T-helper 17 cell (primary cell): ENCODE measurements around the gene CCBE1. TPM values are rescaled to one million over a fixed set of nuclear protein-coding genes. Genes with fewer than 3 reads are reported as not detected.
"Not testable (repeated sequence)": the region's sequence is repeated elsewhere in the genome, so short reads cannot be mapped to it uniquely, and the experiment has no call there.

Experiments used
- ATAC-seq: fragments of 150-1000 bp; cut with Tn5 transposase; 2 replicates; pipeline ENCODE4 v1.10.0; 2021; ENCODE audit warnings: mild to moderate bottlenecking, moderate library complexity
- DNase-seq, 3 donors: peaks; one replicate each; pipeline versions ENCODE4 v3.0.0 to v3.0.0-alpha.2; 2020 to 2021
- H3K9me3 ChIP-seq: one replicate; pipeline ENCODE4 v1.7.0; 2013; ENCODE audit warnings: low read length, mild to moderate bottlenecking; ENCODE audit not compliant: control insufficient read depth, poor library complexity, severe bottlenecking
- H3K27ac Mint-ChIP-seq: one replicate; pipeline ENCODE4 v1.8.0; 2022; ENCODE audit warnings: mild to moderate bottlenecking, moderate library complexity, mixed read lengths
- H3K27me3 Mint-ChIP-seq: one replicate; pipeline ENCODE4 v1.8.0; 2022; ENCODE audit warnings: mixed read lengths
- H3K36me3 Mint-ChIP-seq: one replicate; pipeline ENCODE4 v1.8.0; 2022; ENCODE audit warnings: low read depth, mixed read lengths
- H3K4me1 Mint-ChIP-seq: one replicate; pipeline ENCODE4 v1.8.0; 2022; ENCODE audit warnings: mild to moderate bottlenecking, mixed read lengths
- H3K4me3 Mint-ChIP-seq: one replicate; pipeline ENCODE4 v1.8.0; 2022; ENCODE audit warnings: mild to moderate bottlenecking, moderate library complexity, mixed read lengths
- total RNA-seq, 4 donors: library from RNA in 2 of 4; stranded (reverse) in 2 of 4; gene quantifications; one replicate each; pipeline ENCODE4 v1.2.3 and lab custom pipeline; 2022 to 2026

The CCBE1 gene
- total RNA-seq, 2 donors from 2014 or later: not detected

DNA sequence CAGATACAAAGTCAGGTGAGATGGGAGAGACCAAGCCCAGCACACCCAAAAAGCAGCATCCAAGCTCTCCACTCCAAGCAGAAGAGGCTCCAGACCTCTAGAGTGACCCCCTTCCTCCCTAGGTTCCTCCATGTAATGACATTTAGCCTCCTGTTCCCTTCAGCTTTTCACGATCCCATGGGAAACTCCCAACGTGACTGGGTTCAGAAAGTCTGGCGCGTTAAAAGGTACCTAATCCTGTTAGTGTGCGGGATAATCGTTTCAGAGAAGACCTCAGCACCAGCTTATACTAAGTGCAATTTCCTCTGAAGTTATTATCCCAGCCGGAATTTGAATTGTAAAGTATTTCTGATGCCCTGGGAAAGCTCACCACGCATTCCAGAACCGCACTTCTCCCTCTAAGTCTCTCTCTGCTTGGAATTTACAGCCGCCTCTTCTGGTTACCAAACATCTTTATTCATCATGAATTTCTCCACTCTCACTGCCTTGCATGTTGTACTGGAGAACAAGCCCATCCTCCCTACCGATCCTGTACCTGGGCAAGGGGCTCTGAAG is 46.9 kb downstream of the CCBE1 start:
- ATAC-seq: no peak
- Mint-ChIP-seq H3K4me1 (no peaks in the 10 kb centered on the region), H3K27ac (no peak overlapping the region), H3K4me3 (no peak overlapping the region), H3K36me3 (no peaks in the 10 kb centered on the region), H3K27me3 (peaks cover 10% of the 10 kb centered on the region)
- no peak for DNase-seq
- no peaks in the 10 kb centered on the region for H3K9me3 ChIP-seq

DNA sequence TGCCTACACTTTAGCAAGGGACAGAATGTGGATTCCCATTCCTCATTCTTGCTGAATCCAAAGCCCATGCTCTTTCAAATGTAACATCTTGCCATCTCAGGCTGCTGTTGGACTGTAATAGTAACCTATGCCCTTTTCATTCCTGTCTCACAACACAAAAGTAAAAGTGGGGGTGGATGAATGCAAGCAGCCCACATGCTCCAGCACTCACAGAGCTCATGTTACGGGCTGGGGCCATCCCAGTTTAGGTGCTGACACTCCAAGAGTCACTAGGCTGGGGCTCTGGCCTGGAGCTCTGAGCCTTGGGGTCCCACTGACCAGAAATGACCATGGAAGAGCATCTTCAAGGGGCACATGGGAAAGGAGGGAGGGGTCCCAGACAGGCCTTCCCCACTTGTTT is 47.6 kb downstream of the CCBE1 start:
- H3K4me1 Mint-ChIP-seq: no peaks in the 10 kb centered on the region
- no peak overlapping the region for H3K27ac Mint-ChIP-seq
- H3K36me3 Mint-ChIP-seq: no peaks in the 10 kb centered on the region
- no peak for ATAC-seq
- H3K9me3 ChIP-seq: no peaks in the 10 kb centered on the region
- peaks cover 10% of the 10 kb centered on the region for H3K27me3 Mint-ChIP-seq
- DNase-seq: no peak
- no peak overlapping the region for H3K4me3 Mint-ChIP-seq

DNA sequence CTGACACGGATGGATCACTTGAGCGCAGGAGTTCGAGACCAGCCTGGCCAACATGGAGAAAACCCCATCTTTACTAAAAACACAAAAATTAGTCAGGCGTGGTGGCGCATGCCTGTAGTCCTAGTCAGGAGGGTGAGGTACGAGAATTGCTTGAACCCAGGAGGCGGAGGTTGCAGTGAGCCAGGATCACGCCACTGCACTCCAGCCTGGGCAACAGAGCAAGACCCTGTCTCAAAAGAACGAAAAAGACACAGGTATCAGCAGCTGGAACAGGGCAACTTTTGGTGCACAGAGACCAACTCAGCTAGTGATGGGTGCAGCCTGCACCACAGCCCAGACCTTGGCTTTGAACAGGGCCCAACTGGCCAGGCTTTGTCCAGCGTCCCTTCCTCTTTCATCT is 48.8 kb downstream of the CCBE1 start:
- not testable (repeated sequence) for DNase-seq, H3K36me3 Mint-ChIP-seq, ATAC-seq, H3K4me1 Mint-ChIP-seq, H3K9me3 ChIP-seq, H3K27ac Mint-ChIP-seq, H3K4me3 Mint-ChIP-seq
- H3K27me3 Mint-ChIP-seq: peaks cover 10% of the 10 kb centered on the region

DNA sequence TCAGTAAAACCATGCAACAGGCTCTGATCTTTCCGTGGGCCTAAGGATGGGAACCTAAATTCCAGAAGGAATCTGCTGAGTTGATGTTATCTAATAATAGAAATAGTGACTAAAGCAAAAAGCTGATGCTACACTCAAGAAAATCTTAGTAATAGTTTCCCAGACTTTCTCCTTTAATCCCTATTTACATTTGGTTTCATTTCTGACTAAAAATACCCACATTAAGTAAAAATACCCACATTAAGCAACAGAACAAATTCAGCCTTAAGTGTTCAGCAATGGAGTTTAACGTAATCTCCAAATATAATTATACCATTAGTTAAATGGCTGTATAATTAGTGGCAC is 50.3 kb downstream of the CCBE1 start:
- no peak overlapping the region for H3K27ac Mint-ChIP-seq
- no peak for DNase-seq
- H3K36me3 Mint-ChIP-seq: no peaks in the 10 kb centered on the region
- peaks cover 10% of the 10 kb centered on the region for H3K27me3 Mint-ChIP-seq
- no peaks in the 10 kb centered on the region for H3K9me3 ChIP-seq
- no peaks in the 10 kb centered on the region for H3K4me1 Mint-ChIP-seq
- H3K4me3 Mint-ChIP-seq: no peak overlapping the region
- ATAC-seq: no peak

DNA sequence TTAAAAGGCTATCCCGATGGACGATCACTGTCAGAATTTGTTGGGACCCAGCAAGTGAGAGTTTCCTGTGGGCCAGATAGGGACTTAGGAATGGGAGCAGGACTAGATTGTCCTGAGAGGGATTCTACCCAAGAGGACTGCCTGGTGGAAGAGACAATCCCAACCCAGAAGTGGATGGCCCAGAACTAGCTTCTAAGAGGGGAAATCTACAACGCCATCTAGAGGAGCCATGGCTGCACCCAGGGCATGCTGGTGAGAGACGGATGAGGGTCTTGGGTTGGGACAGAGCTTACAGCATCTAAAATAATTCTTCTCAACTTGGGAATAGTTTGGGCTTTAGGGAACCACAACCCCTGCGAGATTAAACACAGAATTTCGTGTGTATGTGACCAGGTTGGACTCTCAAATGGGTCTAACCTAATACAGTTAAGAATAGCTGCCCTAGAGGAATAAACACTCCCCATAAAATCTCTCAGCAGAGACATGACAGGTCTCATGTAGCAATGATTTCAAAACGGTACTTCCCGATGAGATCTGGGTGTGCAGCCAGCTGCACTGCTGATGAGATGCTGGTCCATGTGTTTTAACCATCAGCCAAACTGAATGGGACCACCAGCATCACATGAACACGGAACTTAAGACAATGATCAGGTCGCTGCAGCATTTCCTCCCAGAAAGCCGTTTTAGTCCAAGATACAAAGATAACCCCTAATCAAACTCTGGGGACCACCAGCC is 50.8 kb downstream of the CCBE1 start:
- no peak for ATAC-seq
- Mint-ChIP-seq H3K4me3 (no peak overlapping the region), H3K27ac (no peak overlapping the region), H3K36me3 (no peaks in the 10 kb centered on the region), H3K4me1 (no peaks in the 10 kb centered on the region), H3K27me3 (peaks cover 10% of the 10 kb centered on the region)
- H3K9me3 ChIP-seq: no peaks in the 10 kb centered on the region
- no peak for DNase-seq

DNA sequence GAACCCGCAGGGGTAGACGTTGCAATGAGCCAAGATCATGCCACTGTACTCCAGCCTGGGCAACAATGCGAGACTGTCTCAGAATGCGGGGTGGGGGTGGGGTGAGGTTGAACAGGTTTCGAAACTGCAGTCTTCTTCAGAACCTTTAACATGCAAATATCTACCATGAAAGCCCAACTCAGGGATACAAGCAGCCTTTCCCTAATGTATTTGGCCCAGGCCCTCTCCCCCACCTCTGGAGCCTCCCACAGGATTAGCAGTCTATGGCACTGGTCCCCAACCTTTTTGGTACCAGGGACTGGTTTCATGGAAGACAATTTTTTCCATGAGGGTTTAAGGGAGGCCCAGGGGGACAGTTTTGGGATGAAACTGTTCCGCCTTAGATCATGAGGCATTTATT is 53.5 kb downstream of the CCBE1 start:
- no peaks in the 10 kb centered on the region for H3K4me1 Mint-ChIP-seq
- no peak overlapping the region for H3K4me3 Mint-ChIP-seq
- ATAC-seq (no peak), DNase-seq (no peak)
- H3K36me3 Mint-ChIP-seq: no peaks in the 10 kb centered on the region
- H3K9me3 ChIP-seq: no peaks in the 10 kb centered on the region
- H3K27me3 Mint-ChIP-seq: no peaks in the 10 kb centered on the region
- H3K27ac Mint-ChIP-seq: no peak overlapping the region

DNA sequence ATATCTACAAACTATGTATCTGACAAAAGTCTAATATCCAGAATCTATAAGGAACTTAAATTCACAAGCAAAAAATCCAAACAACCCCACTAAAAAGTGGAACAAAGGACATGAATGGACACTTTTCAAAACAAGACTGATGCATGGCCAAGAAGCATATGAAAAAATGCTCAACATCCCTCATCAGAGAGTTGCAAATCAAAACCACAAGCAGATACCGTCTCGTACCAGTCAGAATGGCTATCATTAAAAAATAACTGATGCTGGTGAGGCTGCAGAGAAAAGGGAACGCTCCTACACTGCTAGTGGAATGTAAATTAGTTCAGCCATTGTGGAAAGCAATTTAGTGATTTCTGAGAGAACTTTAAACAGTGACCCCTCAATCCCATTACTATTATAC is 56.5 kb downstream of the CCBE1 start:
- no peak overlapping the region for H3K4me3 Mint-ChIP-seq
- ATAC-seq: no peak

GRCh38 chr18:59639821-59640220 is 57.4 kb downstream of the CCBE1 start:
- ATAC-seq (no peak), DNase-seq (no peak)
- Mint-ChIP-seq H3K27me3 (peaks cover 11% of the 10 kb centered on the region), H3K4me1 (no peaks in the 10 kb centered on the region), H3K4me3 (no peak overlapping the region), H3K36me3 (no peaks in the 10 kb centered on the region), H3K27ac (no peak overlapping the region)
- H3K9me3 ChIP-seq: no peaks in the 10 kb centered on the region

More for the DNA sequence above, 56.5 kb downstream of the CCBE1 start:
- Mint-ChIP-seq H3K4me1 (no peaks in the 10 kb centered on the region), H3K36me3 (no peaks in the 10 kb centered on the region), H3K27me3 (peaks cover 11% of the 10 kb centered on the region), H3K27ac (no peak overlapping the region)
- DNase-seq: no peak
- no peaks in the 10 kb centered on the region for H3K9me3 ChIP-seq

- Mint-ChIP-seq H3K27me3 (peaks cover 12% of the 10 kb centered on the region), H3K36me3 (no peaks in the 10 kb centered on the region), H3K27ac (no peak overlapping the region), H3K4me1 (no peaks in the 10 kb centered on the region), H3K4me3 (no peak overlapping the region)
- no peaks in the 10 kb centered on the region for H3K9me3 ChIP-seq
- ATAC-seq: no peak
- no peak for DNase-seq
These were observed 58.1 kb downstream of the CCBE1 start for GRCh38 chr18:59639136-59639535.

GRCh38 chr18:59633961-59634485 is 63.2 kb downstream of the CCBE1 start:
- peaks cover 2% of the 10 kb centered on the region for H3K36me3 Mint-ChIP-seq
- no peak for DNase-seq
- H3K27ac Mint-ChIP-seq: no peak overlapping the region
- no peaks in the 10 kb centered on the region for H3K4me1 Mint-ChIP-seq
- H3K4me3 Mint-ChIP-seq: no peak overlapping the region
- H3K27me3 Mint-ChIP-seq: peaks cover 16% of the 10 kb centered on the region
- H3K9me3 ChIP-seq: no peaks in the 10 kb centered on the region
- no peak for ATAC-seq

GRCh38 chr18:59633317-59633716 is 63.9 kb downstream of the CCBE1 start:
- H3K27me3 Mint-ChIP-seq: peaks cover 16% of the 10 kb centered on the region
- ATAC-seq (no peak), DNase-seq (no peak)
- no peaks in the 10 kb centered on the region for H3K4me1 Mint-ChIP-seq
- H3K36me3 Mint-ChIP-seq: peaks cover 2% of the 10 kb centered on the region
- H3K27ac Mint-ChIP-seq: no peak overlapping the region
- no peak overlapping the region for H3K4me3 Mint-ChIP-seq
- H3K9me3 ChIP-seq: no peaks in the 10 kb centered on the region

GRCh38 chr18:59631583-59632181 is 65.5 kb downstream of the CCBE1 start:
- no peak overlapping the region for H3K4me3 Mint-ChIP-seq
- DNase-seq: no peak
- H3K27ac Mint-ChIP-seq: no peak overlapping the region
- no peaks in the 10 kb centered on the region for H3K4me1 Mint-ChIP-seq
- peaks cover 12% of the 10 kb centered on the region for H3K27me3 Mint-ChIP-seq
- peaks cover 2% of the 10 kb centered on the region for H3K36me3 Mint-ChIP-seq
- ATAC-seq: no peak
- H3K9me3 ChIP-seq: no peaks in the 10 kb centered on the region

- Mint-ChIP-seq H3K27ac (no peak overlapping the region), H3K36me3 (peaks cover 2% of the 10 kb centered on the region)
These were observed 67.3 kb downstream of the CCBE1 start for GRCh38 chr18:59629894-59630293.

DNA sequence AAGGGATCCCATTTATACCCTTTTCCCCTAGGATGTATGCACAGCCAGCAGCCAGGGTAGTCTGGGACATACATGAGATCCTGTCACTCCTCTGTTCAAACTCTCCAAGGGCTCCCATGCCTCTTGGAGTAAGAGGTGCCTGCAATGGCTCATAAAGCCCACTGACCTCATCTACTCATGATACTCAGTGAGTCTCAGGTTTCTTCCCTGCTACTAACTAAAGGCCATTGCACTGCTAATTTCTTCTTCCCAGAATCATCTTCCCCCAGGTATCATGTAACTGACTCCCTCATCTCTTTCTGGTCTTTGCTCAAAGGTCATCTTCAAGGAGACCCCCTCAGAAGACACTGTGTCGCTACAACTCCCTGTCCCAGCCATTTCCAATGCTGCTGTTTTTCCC is 68.2 kb downstream of the CCBE1 start:
- no peaks in the 10 kb centered on the region for H3K9me3 ChIP-seq
- no peak for DNase-seq
- no peaks in the 10 kb centered on the region for H3K4me1 Mint-ChIP-seq
- peaks cover 3% of the 10 kb centered on the region for H3K27me3 Mint-ChIP-seq
- no peak overlapping the region for H3K27ac Mint-ChIP-seq
- H3K36me3 Mint-ChIP-seq: peaks cover 2% of the 10 kb centered on the region
- ATAC-seq: no peak
- H3K4me3 Mint-ChIP-seq: no peak overlapping the region

More at GRCh38 chr18:59629894-59630293, 67.3 kb downstream of the CCBE1 start:
- Mint-ChIP-seq H3K4me1 (no peaks in the 10 kb centered on the region), H3K27me3 (peaks cover 5% of the 10 kb centered on the region), H3K4me3 (no peak overlapping the region)
- no peak for DNase-seq
- ATAC-seq: no peak
- no peaks in the 10 kb centered on the region for H3K9me3 ChIP-seq
